HG03139 (cell line): Measurements from ENCODE around the gene XPNPEP2.

Experiments
- ATAC-seq: cut with Tn5 transposase; IDR thresholded peaks from one replicate; pipeline ENCODE4 v1.9.1; 2021; ENCODE audit not compliant: unreplicated experiment

The XPNPEP2 gene

GRCh38 chrX:129777218-129778030 is 38.6 kb downstream of the XPNPEP2 start:
- ATAC-seq, result peak; percentile 24

GRCh38 chrX:129779086-129779672 is 40.4 kb downstream of the XPNPEP2 start:
- no peak for ATAC-seq

DNA sequence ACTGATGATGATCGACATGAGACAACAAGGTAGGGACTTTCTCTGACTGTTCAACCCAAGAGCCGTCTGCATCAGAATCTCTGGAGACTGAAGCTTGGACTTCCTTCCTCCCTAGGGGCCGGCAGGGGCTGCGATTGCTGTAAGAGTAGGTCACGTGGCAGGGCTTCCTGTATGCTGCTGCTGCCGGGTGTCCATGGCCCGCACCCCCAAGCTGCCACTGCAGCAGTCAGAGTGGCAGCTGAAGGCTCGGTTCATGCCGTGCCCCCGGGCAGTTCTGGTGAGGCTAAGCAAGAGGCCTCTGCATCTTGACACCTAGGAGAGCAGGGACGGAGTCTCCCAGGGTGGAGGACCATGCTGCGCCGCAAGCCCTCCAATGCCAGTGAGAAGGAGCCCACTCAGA is 41.0 kb downstream of the XPNPEP2 start, which contains the start of gene SASH3:
SASH3 (plus strand) TSS at position 203 of the 400 bp plus-strand sequence; CDS start at position 352, 149 bp downstream.
- ATAC-seq, result peak; percentile 32

DNA sequence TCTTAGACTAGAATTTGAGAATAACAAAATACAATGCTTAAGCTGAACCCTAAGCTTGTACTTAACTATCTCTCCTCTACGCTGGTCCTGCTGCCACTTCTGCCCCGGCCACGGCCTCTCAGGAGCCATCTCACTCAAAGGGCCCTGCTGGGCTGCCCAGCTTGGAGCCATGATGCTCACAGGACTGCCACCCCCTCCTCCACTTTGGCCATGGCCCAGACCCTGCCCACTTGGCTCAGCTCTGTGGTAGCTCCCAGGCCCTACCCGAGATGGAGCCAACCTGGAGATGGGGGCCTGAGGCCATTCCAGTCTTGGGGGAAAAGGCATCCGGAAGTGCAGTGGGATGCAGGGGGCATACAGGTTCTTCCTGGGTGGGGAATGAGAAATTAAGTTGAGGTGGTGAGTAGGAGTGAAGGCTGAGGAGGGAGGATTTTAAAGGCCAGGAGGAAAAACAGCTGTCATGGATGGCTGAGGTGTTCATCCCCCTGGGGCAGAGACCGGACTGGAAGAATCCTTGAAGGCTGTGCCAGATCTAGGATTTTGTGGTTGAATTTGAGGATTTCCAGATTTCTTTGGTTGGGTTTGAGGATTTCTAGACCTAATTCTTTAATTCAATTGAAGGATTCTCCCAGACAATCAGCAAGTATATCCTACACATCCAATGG is 41.8 kb downstream of the XPNPEP2 start:
- ATAC-seq, result no peak

GRCh38 chrX:129781134-129781672 is 42.4 kb downstream of the XPNPEP2 start:
- peak; percentile 64 for ATAC-seq

- ATAC-seq, result no peak
Measured at GRCh38 chrX:129781680-129782495, 43.1 kb downstream of the XPNPEP2 start.

GRCh38 chrX:129782706-129783105 is 43.9 kb downstream of the XPNPEP2 start:
- no peak for ATAC-seq

DNA sequence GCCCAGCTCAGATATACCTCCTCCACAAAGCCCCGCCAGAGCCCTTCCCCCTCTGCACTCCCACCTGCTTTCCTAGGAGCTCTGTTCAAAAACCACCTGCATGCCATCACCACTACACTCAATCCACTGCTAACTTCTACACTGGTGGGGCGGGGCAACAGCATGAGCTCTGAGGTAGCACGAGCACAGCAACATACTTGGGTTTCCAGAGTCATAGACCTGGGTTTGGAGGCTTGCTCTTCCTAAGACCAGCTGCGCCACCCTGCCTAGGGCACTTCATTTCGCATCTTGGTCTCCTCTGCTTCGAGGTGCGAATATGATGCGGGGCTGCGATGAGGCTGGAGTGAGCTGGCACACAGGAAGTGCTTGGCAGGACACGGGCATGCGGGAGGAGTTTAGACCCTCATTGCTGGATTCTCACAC is 44.5 kb downstream of the XPNPEP2 start:
- no peak for ATAC-seq

DNA sequence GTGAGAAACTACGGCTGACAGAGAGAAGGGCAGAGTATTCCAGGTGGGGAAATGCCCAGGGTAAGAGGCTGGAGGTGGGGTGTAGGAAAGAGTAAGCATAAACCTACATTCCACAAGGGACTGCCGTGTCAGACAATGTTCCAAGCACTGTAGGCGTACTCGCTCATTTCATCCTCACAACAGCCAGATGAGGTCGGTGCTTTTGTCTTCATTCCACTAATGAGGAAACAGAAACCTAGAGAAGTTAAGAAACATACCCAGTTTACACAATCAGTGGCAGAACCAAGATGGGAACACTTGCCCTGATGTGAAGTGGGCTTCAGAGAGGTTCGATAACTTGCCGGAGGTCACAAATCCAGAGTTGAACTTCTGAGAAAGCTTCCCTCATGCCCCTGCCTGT is 45.6 kb downstream of the XPNPEP2 start:
- ATAC-seq, result no peak

GRCh38 chrX:129785160-129785947 is 46.6 kb downstream of the XPNPEP2 start:
- ATAC-seq, result no peak

DNA sequence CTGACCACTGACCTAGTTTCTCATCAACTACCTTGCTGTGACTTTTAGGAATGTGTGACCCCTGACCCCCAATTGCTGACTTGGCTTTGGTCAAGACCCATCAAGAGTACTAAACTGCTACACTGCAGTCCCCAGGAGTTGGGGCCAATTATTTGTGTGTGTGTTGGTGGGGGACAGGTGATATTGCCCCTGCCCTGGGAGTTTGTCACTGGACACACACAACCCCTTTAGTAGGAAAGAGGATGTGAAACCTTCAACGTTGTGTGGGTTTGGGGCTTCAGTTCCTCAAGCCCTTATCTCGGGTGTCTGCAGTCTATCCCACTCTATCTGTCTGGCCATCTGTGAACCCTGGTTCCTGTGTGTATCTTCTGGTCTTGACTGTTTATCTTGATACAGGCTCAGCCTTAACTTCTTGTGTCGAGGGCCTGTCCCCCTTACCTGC is 47.5 kb downstream of the XPNPEP2 start:
- ATAC-seq, result peak; percentile 87

DNA sequence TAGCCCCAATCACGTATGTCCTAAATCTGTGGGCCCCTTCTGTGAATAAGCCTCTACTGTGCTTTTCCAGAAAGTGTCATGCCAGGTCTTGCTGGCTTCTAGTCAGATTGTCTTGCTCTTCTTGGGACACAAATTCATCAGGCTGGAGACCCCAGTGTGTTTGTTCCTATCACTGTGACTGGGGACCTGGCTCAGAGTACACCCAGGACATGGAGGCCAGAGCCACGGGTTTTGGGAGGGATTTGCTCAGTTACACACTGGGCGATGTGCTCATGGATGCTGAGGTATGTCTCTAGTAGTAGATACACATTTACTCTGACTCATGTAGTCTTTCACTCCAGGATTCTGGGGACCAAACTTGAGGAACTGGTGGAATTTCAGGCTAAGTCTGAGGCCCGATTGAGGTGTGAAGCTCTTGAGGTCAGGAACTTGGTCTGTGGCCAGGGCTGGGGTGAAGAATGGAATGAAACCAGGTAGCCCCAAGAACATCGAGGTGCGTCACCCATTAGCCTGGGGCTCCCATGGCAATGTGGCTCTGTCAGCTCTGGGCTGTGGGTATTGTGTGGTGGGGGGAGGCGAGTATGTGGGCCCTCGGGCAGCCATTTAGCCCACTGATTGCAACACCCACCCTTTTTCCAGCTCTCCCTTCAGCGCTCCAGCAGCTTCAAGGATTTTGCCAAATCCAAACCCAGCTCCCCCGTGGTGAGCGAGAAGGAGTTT is 48.7 kb downstream of the XPNPEP2 start:
- ATAC-seq, result no peak

GRCh38 chrX:129788527-129788926 is 49.7 kb downstream of the XPNPEP2 start:
- ATAC-seq, result no peak

GRCh38 chrX:129790146-129790545 is 51.4 kb downstream of the XPNPEP2 start:
- no peak for ATAC-seq

DNA sequence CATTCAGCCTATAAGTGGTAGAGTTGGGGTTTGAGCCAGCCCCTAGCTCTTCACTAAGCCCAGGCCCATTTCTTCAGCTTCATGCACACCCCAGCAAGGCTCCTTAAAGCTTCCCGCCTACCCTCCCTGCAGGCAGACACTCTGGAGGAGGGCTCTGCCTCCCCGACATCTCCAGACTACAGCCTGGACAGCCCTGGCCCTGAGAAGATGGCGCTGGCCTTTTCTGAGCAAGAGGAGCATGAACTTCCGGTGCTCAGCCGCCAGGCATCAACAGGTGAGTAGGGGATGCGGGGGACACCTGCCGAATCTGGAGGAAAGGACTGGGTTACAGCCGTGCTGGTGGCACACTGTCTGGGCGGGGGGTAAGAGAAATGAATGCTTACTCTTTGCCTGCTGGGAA is 52.0 kb downstream of the XPNPEP2 start:
- no peak for ATAC-seq

GRCh38 chrX:129791336-129791735 is 52.6 kb downstream of the XPNPEP2 start:
- ATAC-seq, result no peak

DNA sequence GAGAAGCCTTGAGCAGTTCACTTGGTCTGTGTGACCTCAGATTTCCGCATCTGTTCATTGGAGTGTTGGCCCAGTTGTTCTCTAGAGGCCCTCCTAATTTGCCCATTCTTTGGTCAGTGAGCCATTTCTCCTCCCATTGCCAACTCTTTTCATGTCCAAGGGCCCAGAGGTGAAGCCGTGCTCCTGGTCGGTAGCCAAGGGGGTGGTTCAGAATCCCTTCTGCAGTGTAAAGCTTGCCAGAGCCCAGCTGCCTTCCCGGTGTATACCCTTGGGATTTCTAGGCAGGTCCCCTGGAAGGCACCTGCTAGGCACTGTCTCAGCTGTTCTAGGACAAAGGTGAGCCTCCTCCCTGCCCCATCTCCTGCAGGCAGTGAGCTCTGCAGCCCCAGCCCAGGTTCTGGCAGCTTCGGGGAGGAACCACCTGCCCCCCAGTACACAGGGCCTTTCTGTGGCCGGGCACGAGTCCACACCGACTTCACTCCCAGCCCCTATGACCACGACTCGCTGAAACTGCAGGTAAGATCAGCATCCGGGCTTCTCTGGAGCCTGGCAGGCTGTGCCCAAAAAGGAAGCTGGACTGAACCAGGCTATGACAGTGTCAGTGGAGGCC is 53.3 kb downstream of the XPNPEP2 start:
- no peak for ATAC-seq

GRCh38 chrX:129792586-129793291 is 54.0 kb downstream of the XPNPEP2 start:
- no peak for ATAC-seq
